DMS53 treated with DMSO at 0.1 percent for 48 hours (cell line): Measurements from ENCODE around the gene RBM15B.
"Not testable (repeated sequence)": the region's sequence is repeated elsewhere in the genome, so short reads cannot be mapped to it uniquely, and the experiment has no call there.

Experiments used
- DNase-seq: peaks from one replicate; lab custom pipeline; 2025; ENCODE audit not compliant: unreplicated experiment; lab: John Stamatoyannopoulos, UW

Gene RBM15B

GRCh38 chr3:51391075-51391565 lies at the start of gene RBM15B:
Gene RBM15B (plus strand): TSS chr3:51391285. CDS start chr3:51391400, 115 bp downstream.
- DNase-seq: peak; percentile 73

- DNase-seq: no peak
Measured at GRCh38 chr3:51343918-51344687, 47.0 kb upstream of the RBM15B start.

GRCh38 chr3:51350751-51351150 lies 40.3 kb upstream of the RBM15B start:
- no peak for DNase-seq

- DNase-seq: no peak
Measured at GRCh38 chr3:51353131-51353530, 38.0 kb upstream of the RBM15B start.

GRCh38 chr3:51353691-51354090 lies 37.4 kb upstream of the RBM15B start:
- DNase-seq: no peak

- no peak for DNase-seq
Measured at GRCh38 chr3:51354172-51354571, 36.9 kb upstream of the RBM15B start.

GRCh38 chr3:51354731-51355615 lies 36.1 kb upstream of the RBM15B start:
- DNase-seq: no peak

- no peak for DNase-seq
Measured at GRCh38 chr3:51355891-51356578, 35.0 kb upstream of the RBM15B start.

GRCh38 chr3:51357856-51358255 lies 33.2 kb upstream of the RBM15B start:
- no peak for DNase-seq

GRCh38 chr3:51358981-51359380 lies 32.1 kb upstream of the RBM15B start:
- DNase-seq: no peak

GRCh38 chr3:51360806-51361205 lies 30.3 kb upstream of the RBM15B start:
- no peak for DNase-seq

- no peak for DNase-seq
Measured at GRCh38 chr3:51361746-51362145, 29.3 kb upstream of the RBM15B start.

GRCh38 chr3:51362476-51362875 lies 28.6 kb upstream of the RBM15B start:
- DNase-seq: no peak

GRCh38 chr3:51368276-51368675 lies 22.8 kb upstream of the RBM15B start:
- not testable (repeated sequence) for DNase-seq

GRCh38 chr3:51371943-51372557 lies 19.0 kb upstream of the RBM15B start:
- DNase-seq: no peak

GRCh38 chr3:51373658-51374421 lies 17.2 kb upstream of the RBM15B start:
- DNase-seq: no peak

GRCh38 chr3:51374456-51374855 lies 16.6 kb upstream of the RBM15B start:
- DNase-seq: no peak

- DNase-seq: no peak
Measured at GRCh38 chr3:51375136-51375535, 15.9 kb upstream of the RBM15B start.

- DNase-seq: no peak
Measured at GRCh38 chr3:51375571-51375970, 15.5 kb upstream of the RBM15B start.

GRCh38 chr3:51378065-51378464 lies 13.0 kb upstream of the RBM15B start:
- DNase-seq: no peak
